Muscle of leg (tissue), 11 donors: ENCODE data around the gene AGAP1. TPM values are rescaled to one million over a fixed set of nuclear protein-coding genes. Genes with fewer than 3 reads are reported as not detected.

Experiments
- DNase-seq: peaks from one replicate; pipeline ENCODE4 v3.0.0; 2013
- H3K27ac ChIP-seq: one replicate; pipeline ENCODE4 v1.5.1; 2013; ENCODE audit warnings: mild to moderate bottlenecking, low read length, control low read depth
- H3K27me3 ChIP-seq: one replicate; pipeline ENCODE4 v1.6.1; 2013; ENCODE audit warnings: low read length; ENCODE audit not compliant: control insufficient read depth, insufficient read depth
- H3K36me3 ChIP-seq: one replicate; pipeline ENCODE4 v1.6.1; 2013; ENCODE audit warnings: low read length; ENCODE audit not compliant: control insufficient read depth, insufficient read depth
- H3K4me1 ChIP-seq: one replicate; pipeline ENCODE4 v1.6.1; 2013; ENCODE audit warnings: low read length; ENCODE audit not compliant: control insufficient read depth, insufficient read depth
- H3K4me3 ChIP-seq: one replicate; pipeline ENCODE4 v1.5.1; 2013; ENCODE audit warnings: low read length, control low read depth
- H3K9me3 ChIP-seq: replicated peaks from 2 replicates; pipeline ENCODE4 v1.6.1; 2013; ENCODE audit warnings: low read depth, low read length; ENCODE audit not compliant: control insufficient read depth
- WGBS: methylation state at CpG from one replicate; pipeline ENCODE4 v1.1.5; 2013; ENCODE audit warnings: missing lambda C conversion rate; ENCODE audit not compliant: insufficient coverage; 5-methylcytosine and 5-hydroxymethylcytosine counted together
- polyA plus RNA-seq, 8 donors: library from polyadenylated mRNA; unstranded; fragments of 120-200 nt; gene quantifications; one replicate each; pipeline versions ENCODE4 v1.2.1 to v1.2.3, GENCODE V29; 2013; ENCODE audit warnings: inconsistent platforms in 1 of 8, low replicate concordance in 1 of 8; ENCODE audit not compliant: insufficient read length in 8 of 8, insufficient read depth in 1 of 8
- total RNA-seq: library from RNA; stranded (reverse); fragments of 120-200 nt; gene quantifications from one replicate; pipeline ENCODE4 v1.2.4, GENCODE V29; 2013

The AGAP1 gene
- total and polyA plus RNA-seq, 9 donors, result 19.1 to 32.0 (median 26.8) TPM

GRCh38 chr2:236143811-236144210, 650.0 kb downstream of the AGAP1 start:
- DNase-seq, result no peak
- H3K4me1 ChIP-seq, result peaks cover 9% of the 10 kb centered on the region
- no peaks in the 10 kb centered on the region for H3K36me3 ChIP-seq
- 87% methylated on average over 6 of the region's 10 CpGs for WGBS
- H3K9me3 ChIP-seq, result no peaks in the 10 kb centered on the region
- H3K27ac ChIP-seq, result no peak overlapping the region
- H3K4me3 ChIP-seq, result no peak overlapping the region
- peaks cover 8% of the 10 kb centered on the region for H3K27me3 ChIP-seq

GRCh38 chr2:236146436-236146835, 652.6 kb downstream of the AGAP1 start:
- no peaks in the 10 kb centered on the region for H3K36me3 ChIP-seq
- H3K4me1 ChIP-seq, result peaks cover 9% of the 10 kb centered on the region
- H3K27ac ChIP-seq, result no peak overlapping the region
- H3K27me3 ChIP-seq, result peaks cover 6% of the 10 kb centered on the region
- no CpG with 5 or more reads among the region's 7 CpGs for WGBS
- H3K9me3 ChIP-seq, result no peaks in the 10 kb centered on the region
- no peak for DNase-seq
- H3K4me3 ChIP-seq, result no peak overlapping the region

GRCh38 chr2:236155406-236155805, 661.6 kb downstream of the AGAP1 start:
- Histone ChIP-seq H3K4me1 (peaks cover 5% of the 10 kb centered on the region), H3K27me3 (peaks cover 36% of the 10 kb centered on the region), H3K4me3 (no peak overlapping the region), H3K9me3 (peaks cover 3% of the 10 kb centered on the region), H3K36me3 (no peaks in the 10 kb centered on the region), H3K27ac (no peak overlapping the region)
- no peak for DNase-seq
- WGBS, result no CpG with 5 or more reads among the region's 3 CpGs

GRCh38 chr2:236156095-236156859, 662.4 kb downstream of the AGAP1 start:
- DNase-seq, result no peak
- H3K36me3 ChIP-seq, result no peaks in the 10 kb centered on the region
- H3K4me3 ChIP-seq, result no peak overlapping the region
- peaks cover 5% of the 10 kb centered on the region for H3K4me1 ChIP-seq
- no peak overlapping the region for H3K27ac ChIP-seq
- peaks cover 45% of the 10 kb centered on the region for H3K27me3 ChIP-seq
- WGBS, result 85% methylated on average over 16 of the region's 16 CpGs
- H3K9me3 ChIP-seq, result peaks cover 3% of the 10 kb centered on the region

- no peak for DNase-seq
- H3K9me3 ChIP-seq, result peaks cover 3% of the 10 kb centered on the region
- H3K4me3 ChIP-seq, result no peak overlapping the region
- H3K4me1 ChIP-seq, result peaks cover 5% of the 10 kb centered on the region
- no CpG with 5 or more reads among the region's 7 CpGs for WGBS
- H3K27me3 ChIP-seq, result peaks cover 50% of the 10 kb centered on the region
- no peaks in the 10 kb centered on the region for H3K36me3 ChIP-seq
- no peak overlapping the region for H3K27ac ChIP-seq
These were observed 663.0 kb downstream of the AGAP1 start for GRCh38 chr2:236156860-236157194.

- DNase-seq, result no peak
These were observed 663.5 kb downstream of the AGAP1 start for GRCh38 chr2:236157366-236157765.

GRCh38 chr2:236157815-236158498, 664.1 kb downstream of the AGAP1 start:
- H3K9me3 ChIP-seq, result peaks cover 2% of the 10 kb centered on the region
- no peak overlapping the region for H3K4me3 ChIP-seq
- peaks cover 61% of the 10 kb centered on the region for H3K27me3 ChIP-seq
- H3K4me1 ChIP-seq, result peaks cover 5% of the 10 kb centered on the region
- H3K27ac ChIP-seq, result no peak overlapping the region
- H3K36me3 ChIP-seq, result no peaks in the 10 kb centered on the region
- DNase-seq, result no peak
- 73% methylated on average over 2 of the region's 10 CpGs for WGBS

More at GRCh38 chr2:236157366-236157765, 663.5 kb downstream of the AGAP1 start:
- Histone ChIP-seq H3K36me3 (no peaks in the 10 kb centered on the region), H3K27ac (no peak overlapping the region), H3K9me3 (peaks cover 3% of the 10 kb centered on the region), H3K27me3 (peaks cover 55% of the 10 kb centered on the region), H3K4me3 (no peak overlapping the region), H3K4me1 (peaks cover 5% of the 10 kb centered on the region)
- no CpG with 5 or more reads among the region's 6 CpGs for WGBS

- no peak overlapping the region for H3K4me3 ChIP-seq
- no peak for DNase-seq
- no peak overlapping the region for H3K27ac ChIP-seq
- no peaks in the 10 kb centered on the region for H3K36me3 ChIP-seq
- WGBS, result 11% methylated on average over 32 of the region's 45 CpGs
- no peaks in the 10 kb centered on the region for H3K9me3 ChIP-seq
- peaks cover 73% of the 10 kb centered on the region for H3K27me3 ChIP-seq
- peaks cover 12% of the 10 kb centered on the region for H3K4me1 ChIP-seq
These were observed 665.3 kb downstream of the AGAP1 start for GRCh38 chr2:236158969-236159777.

- DNase-seq, result no peak
- Histone ChIP-seq H3K9me3 (no peaks in the 10 kb centered on the region), H3K27me3 (peaks cover 79% of the 10 kb centered on the region), H3K4me3 (no peak overlapping the region), H3K27ac (no peak overlapping the region), H3K36me3 (no peaks in the 10 kb centered on the region), H3K4me1 (peaks cover 18% of the 10 kb centered on the region)
- 15% methylated on average over 31 of the region's 33 CpGs for WGBS
These were observed 665.9 kb downstream of the AGAP1 start for GRCh38 chr2:236159778-236160170.
